Stimulated activated CD4-positive, alpha-beta T cell treated with anti-CD3 and anti-CD28 coated beads, Interleukin-2, amount 100 ng/mL, for 24 hours (primary cell): Measurements from ENCODE around the gene PDIA5.

Experiments
- DNase-seq, 2 donors: peaks; one replicate each; pipeline ENCODE4 v3.0.0-alpha.2; 2020

The PDIA5 gene

DNA sequence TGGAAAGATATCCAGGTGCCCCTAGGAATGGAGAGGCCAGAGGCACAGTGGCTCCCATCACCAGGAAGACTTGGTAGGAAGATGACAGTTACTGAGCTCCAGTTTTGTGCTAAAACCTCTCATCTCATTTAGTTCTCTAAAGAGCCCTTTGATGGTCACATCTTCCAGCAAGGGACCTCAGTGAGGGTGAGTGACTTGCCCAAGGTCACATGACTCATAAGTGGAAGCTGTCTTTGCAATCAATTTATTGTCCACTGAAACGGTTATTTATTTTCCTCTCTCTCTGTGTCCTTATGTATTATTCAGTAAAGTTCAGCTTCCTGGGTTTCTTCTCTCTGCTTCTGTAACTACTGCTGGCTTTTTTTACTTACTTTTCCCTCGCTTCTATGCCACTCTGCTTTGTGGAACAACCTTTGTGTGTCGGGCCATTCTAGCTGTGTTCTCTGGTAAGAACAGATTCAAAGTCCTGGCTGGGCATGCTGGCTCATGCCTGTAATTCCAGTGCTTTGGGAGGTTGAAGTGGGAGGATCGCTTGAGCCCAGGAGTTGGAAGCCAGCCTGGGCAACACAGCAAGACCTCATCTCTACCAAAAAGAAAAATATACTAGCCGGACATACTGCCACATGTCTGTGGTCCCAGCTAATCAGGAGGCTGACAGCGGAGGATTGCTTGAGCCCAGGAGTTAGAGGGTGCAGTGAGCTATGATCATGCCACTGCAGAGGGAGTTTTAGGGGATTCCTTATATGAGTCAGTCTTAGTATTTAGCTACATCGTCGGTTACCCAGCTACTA lies 55.9 kb downstream of the PDIA5 start:
- DNase-seq: no peak

DNA sequence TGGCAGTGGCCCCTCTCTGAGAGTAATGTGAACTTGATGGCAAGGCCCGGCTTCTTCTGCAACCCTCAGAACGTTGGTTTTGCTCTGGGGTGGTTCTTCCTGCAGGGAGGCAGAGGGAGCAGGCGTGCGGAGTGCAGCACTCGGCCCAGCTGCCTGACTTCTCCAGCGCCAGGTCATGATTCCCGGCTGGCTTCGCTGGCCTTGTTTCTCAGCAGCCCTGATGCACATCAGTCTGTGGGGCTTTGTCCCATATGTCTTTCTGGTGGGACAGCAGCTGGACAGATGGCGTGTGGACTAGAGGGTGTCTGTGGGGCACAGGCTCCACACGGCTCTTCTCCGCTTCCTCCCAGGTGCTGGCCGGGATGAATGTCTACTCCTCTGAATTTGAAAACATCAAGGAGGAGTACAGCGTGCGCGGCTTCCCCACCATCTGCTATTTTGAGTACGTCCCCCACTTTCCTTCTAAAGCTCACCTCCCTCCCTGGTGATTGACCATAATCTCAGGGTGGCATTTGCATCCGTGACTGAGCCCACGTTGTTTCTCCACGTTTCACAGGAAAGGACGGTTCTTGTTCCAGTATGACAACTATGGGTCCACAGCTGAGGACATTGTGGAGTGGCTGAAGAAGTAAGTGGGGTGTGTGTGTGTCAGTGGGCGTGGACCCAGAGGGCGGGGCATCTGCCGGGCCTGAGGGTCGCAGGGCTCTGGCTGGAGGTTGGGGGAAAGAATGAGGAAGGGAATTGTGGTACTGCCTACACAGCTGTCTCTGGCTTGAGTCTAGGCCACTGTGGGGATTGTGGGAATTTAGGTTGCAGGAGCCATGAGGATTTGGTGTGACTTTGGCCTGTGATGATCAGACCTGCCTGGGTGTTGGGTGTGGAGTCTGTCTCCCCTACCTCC lies 57.1 kb downstream of the PDIA5 start:
- DNase-seq: no peak

DNA sequence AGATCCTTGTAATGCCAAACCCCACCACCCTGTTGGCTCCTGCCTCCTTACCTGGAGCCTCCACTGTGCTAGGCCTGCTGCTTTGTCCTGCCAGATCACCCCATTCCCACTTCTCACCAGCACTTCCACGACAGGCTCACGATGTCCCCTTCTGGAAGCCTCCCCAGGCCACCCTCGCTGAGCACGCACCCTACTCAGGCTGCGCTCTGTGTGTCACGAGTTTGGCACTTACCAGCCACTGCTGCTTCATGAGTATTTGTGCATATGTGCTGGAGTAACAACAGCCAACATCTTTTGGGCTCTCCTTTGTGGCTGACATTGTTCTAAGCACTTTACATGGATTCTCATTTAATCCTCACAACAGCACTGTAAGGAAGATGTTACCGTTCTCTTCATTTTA lies 58.1 kb downstream of the PDIA5 start:
- DNase-seq: no peak

DNA sequence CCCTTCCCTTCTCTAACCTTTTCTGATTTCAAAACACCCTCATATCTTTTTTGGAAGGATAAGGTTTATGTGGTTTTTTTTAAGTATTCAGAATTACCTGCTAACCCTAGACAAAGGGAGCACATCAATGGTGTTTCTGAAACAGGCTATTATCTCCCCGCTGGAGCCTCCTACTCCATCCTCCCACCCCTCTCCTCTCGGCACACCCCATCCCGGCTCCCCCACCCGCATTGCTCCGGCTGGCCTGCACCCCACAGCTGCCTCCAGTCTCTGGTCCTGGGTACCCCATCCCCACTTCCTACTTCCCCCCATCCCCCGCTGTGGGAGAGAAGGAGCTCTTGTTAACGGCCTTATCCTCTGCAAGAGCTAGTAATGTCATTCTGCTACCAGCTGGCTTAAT lies 59.2 kb downstream of the PDIA5 start:
- DNase-seq: no peak

DNA sequence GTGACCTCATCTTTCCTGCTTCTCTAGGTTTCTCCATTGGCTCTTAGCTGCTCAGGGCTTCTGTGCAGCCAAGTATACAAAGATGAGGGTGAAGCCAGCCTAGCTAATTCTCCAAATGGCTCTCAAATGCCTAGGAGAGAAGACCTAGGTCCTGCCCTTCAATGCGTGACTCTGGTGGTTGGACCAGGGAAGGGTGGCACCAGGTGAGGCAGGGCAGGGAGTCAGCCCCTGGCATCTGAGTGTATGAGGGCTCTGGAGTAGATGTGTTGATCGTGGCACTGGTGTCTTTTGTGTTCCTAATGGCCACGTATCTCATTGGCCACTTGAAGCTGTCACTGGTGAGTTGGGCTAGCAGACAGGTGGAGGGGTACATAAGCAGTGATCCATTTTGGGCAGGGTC lies 59.8 kb downstream of the PDIA5 start:
- no peak for DNase-seq

DNA sequence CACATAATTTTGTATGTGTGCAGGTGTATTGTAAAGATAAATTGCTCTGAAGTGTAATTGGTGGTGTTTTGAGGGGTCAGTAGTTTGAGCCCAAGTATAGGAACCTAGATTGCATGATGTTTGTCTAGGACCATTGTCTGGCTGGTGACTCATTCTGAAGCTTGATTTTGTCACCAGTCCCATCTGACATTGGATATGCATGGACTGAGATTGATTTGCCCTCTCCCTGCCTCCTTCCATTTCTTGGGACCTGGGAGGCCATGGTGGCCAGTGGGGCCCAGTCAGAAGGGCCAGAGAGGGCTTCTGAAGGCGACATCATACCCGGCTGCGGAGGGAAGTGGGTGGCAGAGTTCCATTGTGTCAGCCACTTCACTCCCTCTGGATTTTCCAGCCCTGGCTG lies 62.3 kb downstream of the PDIA5 start:
- no peak for DNase-seq

DNA sequence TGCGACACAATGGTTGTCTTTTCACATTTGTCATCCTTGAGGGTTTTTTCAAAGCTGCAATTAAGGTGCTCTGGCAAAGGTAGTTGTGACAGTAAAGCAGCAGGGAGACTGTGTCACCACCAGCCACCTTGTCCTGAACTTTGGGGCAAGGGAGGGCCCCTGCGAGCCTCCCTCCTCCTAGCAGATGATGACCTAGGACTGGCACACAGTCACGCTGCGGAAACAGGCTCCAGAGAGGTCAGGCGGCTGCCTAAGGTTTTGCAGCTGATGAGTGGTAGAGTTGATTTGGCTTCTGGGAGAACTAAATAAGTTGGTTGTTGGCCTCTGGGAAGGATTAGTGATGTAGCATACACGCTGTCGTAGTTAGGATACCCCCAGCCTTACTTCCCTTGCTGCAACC lies 62.7 kb downstream of the PDIA5 start:
- no peak for DNase-seq

DNA sequence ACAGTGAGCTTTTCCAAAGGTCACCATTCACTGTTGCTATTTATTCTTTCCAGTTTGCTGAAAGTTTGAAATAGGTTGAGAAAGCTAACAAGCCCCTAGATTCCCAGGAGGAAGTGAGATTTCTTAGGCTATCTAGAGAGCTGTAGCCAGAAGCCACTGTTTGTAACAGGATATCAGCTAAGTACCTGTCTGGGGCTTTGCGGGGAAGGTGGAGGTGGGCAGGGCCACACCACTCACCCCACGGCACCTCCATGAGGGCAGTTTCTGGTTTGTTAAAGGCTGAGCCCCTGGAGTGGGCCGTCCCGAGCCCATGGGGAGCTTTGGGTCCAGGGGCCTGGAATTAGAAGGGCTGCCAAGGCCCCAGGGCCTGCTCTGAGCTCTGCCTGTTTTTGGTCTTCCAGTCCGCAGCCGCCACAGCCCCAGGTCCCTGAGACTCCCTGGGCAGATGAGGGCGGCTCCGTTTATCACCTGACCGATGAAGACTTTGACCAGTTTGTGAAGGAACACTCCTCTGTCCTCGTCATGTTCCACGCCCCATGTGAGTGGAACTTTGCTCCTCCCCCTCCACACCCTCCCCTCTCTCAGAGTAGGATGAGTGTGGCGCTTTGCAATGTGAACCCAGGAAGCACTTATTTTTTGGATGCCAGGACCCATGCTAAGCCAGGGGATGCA lies 63.4 kb downstream of the PDIA5 start:
- DNase-seq: no peak

DNA sequence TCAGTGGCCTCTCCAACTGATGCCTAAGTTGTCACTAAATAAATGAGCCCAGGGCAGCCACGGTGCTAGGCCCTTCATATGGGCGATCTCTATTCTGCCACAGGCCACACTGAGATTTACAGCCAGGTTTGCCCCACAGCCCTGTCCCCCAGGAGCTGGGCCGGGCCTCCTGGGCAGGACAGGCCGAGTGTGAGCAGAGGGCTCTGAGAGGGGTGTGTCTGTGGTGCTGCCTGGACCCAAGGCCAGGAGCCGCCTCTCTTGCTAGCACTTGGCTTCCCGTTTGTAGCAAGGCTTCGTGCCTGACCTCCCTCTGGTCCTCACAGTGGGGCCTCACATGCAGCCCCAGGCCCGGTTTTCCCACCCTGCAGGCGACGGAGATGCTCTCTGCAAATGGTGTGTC lies 67.8 kb downstream of the PDIA5 start:
- DNase-seq: no peak

DNA sequence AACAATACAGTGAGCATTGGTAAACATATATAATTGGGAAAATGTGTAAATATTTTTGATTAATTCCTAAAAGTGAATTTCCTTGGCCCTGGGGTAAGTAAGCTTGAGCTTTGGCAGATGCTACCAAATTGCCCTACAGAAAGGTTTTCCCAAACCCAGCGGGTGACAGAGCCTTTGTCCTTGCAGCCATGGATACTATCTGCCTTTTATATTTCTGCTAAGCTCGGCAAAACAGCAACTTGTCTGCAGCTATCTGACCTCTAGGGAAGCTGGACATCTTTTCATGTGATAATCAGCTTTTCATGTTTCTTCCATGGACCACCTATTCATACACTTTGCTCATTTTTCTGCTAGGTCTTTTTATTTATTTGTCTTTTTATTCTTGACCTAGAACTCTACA lies 70.2 kb downstream of the PDIA5 start:
- DNase-seq: no peak

DNA sequence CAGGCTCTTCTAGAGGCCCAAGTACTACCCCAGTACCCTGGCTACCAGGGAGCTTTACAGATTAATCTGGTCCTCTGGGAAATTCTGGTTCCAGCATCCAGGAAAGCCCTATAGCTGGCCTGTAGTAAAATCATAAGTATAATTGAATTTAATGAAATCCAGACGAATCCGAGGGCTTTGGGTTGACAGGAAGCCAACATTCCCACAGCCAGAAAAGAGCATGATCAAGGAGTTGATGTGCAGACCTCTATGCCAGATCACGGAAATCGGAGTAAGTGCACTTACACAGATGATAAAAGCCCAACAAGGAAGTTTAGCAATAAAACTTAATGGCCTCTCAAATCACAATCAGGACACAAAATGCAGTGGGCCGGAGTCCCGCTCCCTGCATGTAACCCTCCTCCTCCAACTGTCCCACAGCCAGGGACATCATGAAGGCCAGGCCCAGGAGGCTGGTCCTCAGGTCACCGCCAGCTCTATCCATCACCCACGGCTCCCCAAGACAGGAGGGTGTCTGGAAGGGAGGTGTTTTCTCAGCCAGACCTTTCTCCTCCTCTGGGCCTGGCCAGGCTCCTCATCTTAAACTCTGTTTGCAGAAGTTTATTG lies 72.1 kb downstream of the PDIA5 start:
- DNase-seq: no peak

DNA sequence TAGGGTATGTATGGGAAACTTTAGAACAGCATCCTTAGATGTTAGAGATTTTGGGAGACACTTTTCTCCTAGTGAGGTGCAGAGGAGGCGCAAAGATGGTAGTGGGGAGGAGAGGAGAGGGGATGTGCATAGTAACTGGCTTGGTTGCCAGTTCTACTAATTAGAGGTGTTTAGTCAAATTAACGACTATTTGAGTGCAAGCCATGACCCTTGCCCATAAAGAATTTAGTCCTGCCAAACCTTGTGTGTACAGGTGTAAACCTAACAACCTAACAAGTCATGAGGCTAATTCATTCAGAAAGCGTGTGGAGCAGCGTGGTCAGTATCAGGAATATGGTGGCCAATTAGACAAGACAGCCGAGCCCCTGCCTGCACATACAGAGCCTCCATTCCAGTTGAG lies 72.7 kb downstream of the PDIA5 start:
- no peak for DNase-seq

DNA sequence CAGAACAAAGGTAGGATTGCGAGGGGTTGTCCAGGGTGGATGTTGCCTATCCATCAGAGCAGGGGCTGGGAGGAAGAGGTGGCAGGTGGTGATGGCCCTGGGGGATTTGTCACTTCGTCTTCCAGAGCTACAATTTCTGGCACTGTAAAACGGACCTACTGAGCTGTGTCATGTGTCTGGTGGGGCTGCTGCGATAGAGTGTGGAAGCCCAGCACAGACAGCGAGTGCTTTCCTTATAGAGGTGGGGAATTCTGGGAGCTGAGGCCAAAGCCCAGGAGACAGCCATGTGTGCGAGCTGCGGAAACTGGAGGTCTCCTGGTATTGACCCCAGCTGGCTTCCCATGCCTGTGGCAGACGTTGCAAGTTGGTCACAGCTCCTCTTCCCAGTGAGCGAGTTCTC lies 73.7 kb downstream of the PDIA5 start:
- no peak for DNase-seq

DNA sequence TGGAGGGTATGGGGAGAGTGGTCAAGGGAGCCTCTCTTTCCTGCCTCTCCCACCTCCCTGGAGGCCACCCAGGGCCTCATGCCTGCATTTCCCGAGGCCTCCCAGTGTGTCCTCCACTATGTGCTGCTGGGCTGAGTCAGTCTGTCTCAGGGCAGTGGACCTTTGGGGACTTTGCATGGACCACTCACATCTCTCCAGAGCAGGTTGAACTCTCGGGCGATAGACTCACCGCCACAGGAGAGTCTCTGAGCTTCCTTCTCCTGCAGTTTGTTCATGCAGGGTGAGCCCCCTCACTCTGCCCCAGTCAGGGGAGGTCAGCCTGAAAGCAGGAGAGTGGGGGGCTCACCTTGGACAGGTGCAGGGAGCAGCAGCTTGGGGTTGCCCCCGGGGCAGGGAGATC lies 74.5 kb downstream of the PDIA5 start:
- DNase-seq: no peak

DNA sequence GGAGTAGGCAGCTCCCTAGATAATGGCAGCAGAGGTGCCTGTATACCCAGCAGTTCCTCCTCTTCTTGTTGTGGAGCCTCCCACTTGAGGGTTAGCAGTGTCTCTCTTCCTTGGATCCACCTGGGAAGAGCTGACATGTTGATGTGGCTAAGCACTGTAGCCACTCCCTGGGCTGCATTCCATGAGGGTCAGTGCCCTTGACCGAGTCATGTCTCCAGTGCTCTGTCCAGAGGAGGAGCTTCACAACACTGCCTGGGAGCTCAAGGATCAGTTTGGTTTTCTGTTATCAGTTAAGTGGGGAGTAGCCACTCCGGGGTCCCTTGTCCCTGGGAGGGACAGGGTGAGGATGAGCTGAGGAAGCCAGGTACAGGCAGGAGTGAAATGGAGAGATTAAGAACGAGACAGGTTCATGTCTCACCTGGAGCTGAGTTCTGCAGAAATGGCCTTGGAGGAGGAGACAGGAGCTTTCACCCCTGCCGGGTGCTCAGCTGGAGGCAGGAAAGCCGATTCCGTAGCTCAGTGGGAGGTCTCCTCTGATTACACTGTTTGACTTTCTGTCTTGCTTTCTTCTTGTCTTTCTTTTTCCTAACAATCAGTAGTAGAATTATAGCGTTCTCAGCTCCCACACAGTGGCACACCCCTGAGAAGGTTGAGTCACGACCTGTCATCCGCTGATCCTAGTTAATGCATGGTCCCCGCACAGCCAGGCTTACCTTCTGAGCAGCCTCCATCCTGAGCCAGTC lies 77.0 kb downstream of the PDIA5 start:
- DNase-seq: no peak

DNA sequence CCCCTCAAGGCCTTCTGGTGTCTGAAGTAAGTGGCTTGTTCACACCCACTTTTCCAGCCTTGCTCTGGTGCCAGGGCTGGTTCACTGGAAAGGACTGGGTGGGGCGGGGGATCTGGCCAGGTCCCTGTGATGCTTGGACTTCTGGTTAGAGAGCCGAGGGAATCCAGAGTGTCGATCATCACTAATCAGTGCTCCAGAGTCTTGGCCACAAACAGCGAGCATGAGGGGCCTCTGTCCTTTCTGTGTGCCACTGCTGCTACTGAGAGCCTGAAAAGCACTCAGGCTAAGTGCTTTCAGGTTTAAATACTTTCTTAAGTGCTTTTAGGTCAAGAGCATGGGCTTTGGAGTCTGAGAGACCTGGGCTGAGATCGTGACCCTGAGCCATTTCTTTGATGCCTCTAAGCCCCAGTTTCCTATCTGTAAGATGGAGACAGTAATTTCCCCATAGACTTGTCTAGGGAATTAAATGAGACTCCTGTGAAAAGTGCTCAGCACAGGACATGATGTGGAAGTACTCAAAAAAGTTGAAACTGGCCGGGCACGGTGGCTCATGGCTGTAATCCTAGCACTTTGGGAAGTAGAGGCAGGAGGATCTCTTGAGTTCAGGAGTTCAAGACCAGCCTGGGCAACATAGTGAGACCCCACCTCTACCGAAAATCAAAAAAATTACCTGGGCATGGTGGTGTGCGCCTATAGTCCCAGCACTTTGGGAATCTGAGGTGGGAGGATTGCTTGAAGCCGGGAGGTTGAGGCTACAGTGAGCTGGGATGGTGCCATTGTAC lies 81.1 kb downstream of the PDIA5 start:
- no peak for DNase-seq

DNA sequence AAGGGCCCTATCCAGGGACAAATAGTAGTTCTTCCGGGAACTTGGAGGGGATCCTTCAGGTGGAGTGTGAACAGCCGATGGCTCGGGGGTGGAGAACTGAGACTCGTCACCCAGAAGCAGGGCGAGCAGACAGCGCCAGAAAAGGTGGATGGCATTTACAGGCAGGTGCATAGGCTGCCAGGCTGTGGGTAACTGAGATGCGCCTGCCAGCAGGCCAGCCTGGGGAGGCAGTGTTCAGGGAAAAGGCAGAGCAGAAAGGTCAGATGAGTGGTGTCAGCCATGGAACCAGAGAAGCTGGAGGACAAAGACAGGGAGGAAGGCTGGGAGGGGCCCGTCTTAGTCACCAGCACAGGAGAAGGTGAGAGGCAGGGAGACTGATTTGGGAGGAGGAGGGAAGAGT lies 81.9 kb downstream of the PDIA5 start:
- DNase-seq: no peak

DNA sequence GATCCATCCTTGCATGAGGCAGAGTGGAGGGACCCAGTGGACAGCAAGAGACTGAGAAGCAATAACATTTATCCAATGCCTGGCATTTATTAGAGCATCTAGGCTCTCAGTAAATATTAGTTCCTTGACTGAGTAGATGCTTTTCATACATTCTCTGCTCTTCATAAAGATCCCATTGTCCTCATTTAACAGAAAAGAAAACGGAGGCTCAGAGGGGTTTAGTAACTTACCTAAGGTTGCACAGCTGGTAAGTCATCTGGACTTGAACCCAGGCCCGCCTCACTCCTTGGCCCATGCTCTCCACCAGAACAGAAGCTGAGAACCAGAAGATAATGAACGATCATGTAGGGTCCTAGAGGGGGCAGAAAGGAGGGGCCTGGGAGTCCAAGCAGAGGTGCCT lies 82.7 kb downstream of the PDIA5 start:
- DNase-seq: no peak

DNA sequence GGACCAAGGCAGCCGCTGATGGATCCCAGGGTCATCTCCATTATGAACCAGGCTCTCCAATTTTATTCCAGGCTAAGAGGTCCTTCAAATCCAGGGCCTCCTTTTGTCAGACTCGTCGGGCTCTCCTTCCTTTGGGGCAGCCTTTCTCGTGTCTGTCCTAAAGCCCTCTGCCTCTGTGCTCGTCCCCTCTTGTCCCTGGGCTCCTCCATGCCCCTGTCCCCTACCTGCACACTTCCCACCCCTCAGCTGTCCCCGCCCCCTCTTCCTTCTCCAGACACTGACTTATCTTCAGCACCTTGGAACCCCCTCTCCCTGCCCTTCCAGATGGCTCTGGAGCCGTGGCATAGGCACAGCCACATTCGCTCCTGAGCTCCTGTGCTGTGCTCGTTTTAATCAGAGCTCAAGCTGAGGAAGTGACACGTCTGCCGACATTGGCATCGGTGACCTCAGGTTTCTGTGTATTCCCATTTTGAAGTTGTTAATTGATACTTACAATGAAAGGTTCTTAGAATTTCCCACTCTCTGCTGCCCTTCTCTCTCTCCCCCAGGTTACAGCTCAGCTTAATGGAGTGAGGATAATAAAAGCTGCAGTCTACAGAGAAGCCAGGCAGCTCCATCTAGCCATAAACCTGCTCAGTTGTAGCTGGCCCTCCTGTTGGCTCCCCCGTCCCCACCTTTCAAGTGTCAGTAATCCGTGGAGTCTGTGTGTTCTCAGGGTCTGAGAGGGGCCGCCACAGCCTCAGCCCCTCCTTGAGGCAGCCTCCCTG lies 83.8 kb downstream of the PDIA5 start:
- no peak for DNase-seq

DNA sequence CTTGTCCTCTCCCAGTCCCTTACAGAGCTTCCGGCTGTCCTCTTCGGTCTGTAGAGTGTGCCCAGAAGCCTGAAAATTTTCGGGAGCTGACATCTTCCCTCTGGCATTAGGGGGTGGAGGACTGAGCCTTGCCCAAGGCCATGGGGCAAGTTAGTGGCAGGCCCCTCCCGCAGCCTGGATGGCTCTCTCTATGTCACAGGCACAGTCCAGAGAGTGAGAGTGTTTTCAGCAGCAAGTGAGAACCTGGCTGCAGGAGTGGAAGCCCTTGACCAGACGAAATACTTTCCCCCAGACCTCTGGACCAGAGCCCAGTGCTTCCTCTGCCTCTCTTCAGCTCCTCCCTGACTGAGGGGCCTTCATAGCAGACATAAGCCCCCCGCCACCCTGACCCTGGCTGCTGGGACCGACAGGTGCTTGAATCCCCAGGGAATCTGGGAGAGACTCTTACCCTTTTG lies 84.5 kb downstream of the PDIA5 start:
- no peak for DNase-seq
